Activated B cell treated with CpG ODN at 0.5 μM for 24 hours (primary cell): ENCODE measurements around the gene MBD5. TPM values are rescaled to one million over a fixed set of nuclear protein-coding genes. Genes with fewer than 3 reads are reported as not detected.

ENCODE experiments used
- ATAC-seq: fragments of 200-7000 bp; cut with Tn5 transposase; one replicate; pipeline ENCODE4 v1.10.0; 2021; ENCODE audit warnings: low read depth, mild to moderate bottlenecking, moderate library complexity
- CTCF ChIA-PET: fragments of 350-600 bp; sonication (Branson Sonifier 250); formaldehyde crosslinking; loops from one replicate; lab custom pipeline; 2021; ENCODE audit warnings: antibody characterized with exemption; lab: Charles Lee
- POLR2A ChIA-PET: fragments of 350-600 bp; sonication (Branson Sonifier 250); formaldehyde crosslinking; loops from one replicate; lab custom pipeline; 2021; ENCODE audit warnings: antibody characterized with exemption; lab: Charles Lee
- DNase-seq: peaks from one replicate; pipeline ENCODE4 v3.0.0; 2022
- H3K27ac Mint-ChIP-seq: one replicate; pipeline ENCODE4 v1.8.0; 2020; ENCODE audit warnings: mixed read lengths
- H3K27me3 Mint-ChIP-seq: one replicate; pipeline ENCODE4 v1.8.0; 2021; ENCODE audit warnings: mixed read lengths
- H3K36me3 Mint-ChIP-seq: one replicate; pipeline ENCODE4 v1.8.0; 2021; ENCODE audit warnings: low read depth, mixed read lengths
- H3K4me1 Mint-ChIP-seq: one replicate; pipeline ENCODE4 v1.8.0; 2021; ENCODE audit warnings: mixed read lengths
- H3K4me3 Mint-ChIP-seq: one replicate; pipeline ENCODE4 v1.8.0; 2020; ENCODE audit warnings: mild to moderate bottlenecking, mixed read lengths
- H3K9me3 Mint-ChIP-seq: one replicate; pipeline ENCODE4 v1.8.0; 2020; ENCODE audit warnings: mixed read lengths
- intact Hi-C: fragments of 100-400 bp; cut with micrococcal nuclease; formaldehyde crosslinking; loops from one replicate; pipeline ENCODE4 v1.15.1; 2024
- total RNA-seq: library from RNA; stranded (reverse); gene quantifications from 2 replicates; pipeline ENCODE4 v1.2.3, GENCODE V29; 2022
- TF ChIP-seq, protein P1 (sequence below): fragments of 200-600 bp; IDR thresholded peaks from one replicate; pipeline ENCODE4 v1.8.0; 2022; ENCODE audit warnings: antibody characterized with exemption, mild to moderate bottlenecking

Gene MBD5
- total RNA-seq, 1 donor from 2014 or later = 55.7 TPM

DNA sequence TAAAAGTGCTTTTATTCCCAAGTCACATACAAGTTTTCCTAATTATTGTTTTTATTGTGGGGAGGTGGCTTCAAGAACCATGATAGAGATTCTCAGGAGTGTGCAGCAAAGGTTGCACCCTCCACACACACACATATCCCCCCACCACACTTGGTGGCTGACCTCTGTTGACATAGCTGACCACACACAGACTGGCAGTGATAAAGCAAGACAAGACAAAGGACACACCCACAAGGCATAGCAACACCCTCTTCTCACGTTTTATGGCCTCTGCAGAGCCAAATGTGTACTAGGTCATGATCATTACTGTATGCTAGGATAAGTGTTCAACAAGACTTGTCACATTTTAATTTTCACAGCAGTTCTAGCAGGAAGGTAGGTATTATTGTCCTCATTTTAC is 480.7 kb downstream of the MBD5 start:
- intact Hi-C loops = loop anchor here (10.0 kb wide), 1 partner anchor 1063 kb away; no protein-coding TSS in a partner anchor
- Mint-ChIP-seq H3K27ac (no peak overlapping the region), H3K36me3 (no peaks in the 10 kb centered on the region), H3K9me3 (no peaks in the 10 kb centered on the region), H3K27me3 (no peaks in the 10 kb centered on the region), H3K4me1 (peaks cover 4% of the 10 kb centered on the region), H3K4me3 (no peak overlapping the region)
- TF ChIP-seq, protein P1, sequence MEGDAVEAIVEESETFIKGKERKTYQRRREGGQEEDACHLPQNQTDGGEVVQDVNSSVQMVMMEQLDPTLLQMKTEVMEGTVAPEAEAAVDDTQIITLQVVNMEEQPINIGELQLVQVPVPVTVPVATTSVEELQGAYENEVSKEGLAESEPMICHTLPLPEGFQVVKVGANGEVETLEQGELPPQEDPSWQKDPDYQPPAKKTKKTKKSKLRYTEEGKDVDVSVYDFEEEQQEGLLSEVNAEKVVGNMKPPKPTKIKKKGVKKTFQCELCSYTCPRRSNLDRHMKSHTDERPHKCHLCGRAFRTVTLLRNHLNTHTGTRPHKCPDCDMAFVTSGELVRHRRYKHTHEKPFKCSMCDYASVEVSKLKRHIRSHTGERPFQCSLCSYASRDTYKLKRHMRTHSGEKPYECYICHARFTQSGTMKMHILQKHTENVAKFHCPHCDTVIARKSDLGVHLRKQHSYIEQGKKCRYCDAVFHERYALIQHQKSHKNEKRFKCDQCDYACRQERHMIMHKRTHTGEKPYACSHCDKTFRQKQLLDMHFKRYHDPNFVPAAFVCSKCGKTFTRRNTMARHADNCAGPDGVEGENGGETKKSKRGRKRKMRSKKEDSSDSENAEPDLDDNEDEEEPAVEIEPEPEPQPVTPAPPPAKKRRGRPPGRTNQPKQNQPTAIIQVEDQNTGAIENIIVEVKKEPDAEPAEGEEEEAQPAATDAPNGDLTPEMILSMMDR = no peak
- ChIA-PET POLR2A (no interaction called here), CTCF (interaction anchor here (1.1 to 1.5 kb wide), 2 partner anchors 8 to 511 kb away, joined by 3 to 5 read pairs; no protein-coding TSS in a partner anchor)
- ATAC-seq (no peak), DNase-seq (no peak)

GRCh38 chr2:148503516-148503915 is 482.6 kb downstream of the MBD5 start:
- DNase-seq = no peak
- Mint-ChIP-seq H3K4me1 (peaks cover 3% of the 10 kb centered on the region), H3K9me3 (no peaks in the 10 kb centered on the region), H3K4me3 (no peak overlapping the region), H3K27me3 (no peaks in the 10 kb centered on the region), H3K36me3 (no peaks in the 10 kb centered on the region), H3K27ac (no peak overlapping the region)
- TF ChIP-seq, protein P1 = no peak
- ATAC-seq = no peak
- intact Hi-C loops = loop anchor here (10.0 kb wide), 1 partner anchor 1061 kb away; no protein-coding TSS in a partner anchor
- ChIA-PET POLR2A (no interaction called here), CTCF (interaction anchor here (1.6 kb wide), 1 partner anchor 513 kb away, joined by 6 read pairs; no protein-coding TSS in a partner anchor)

DNA sequence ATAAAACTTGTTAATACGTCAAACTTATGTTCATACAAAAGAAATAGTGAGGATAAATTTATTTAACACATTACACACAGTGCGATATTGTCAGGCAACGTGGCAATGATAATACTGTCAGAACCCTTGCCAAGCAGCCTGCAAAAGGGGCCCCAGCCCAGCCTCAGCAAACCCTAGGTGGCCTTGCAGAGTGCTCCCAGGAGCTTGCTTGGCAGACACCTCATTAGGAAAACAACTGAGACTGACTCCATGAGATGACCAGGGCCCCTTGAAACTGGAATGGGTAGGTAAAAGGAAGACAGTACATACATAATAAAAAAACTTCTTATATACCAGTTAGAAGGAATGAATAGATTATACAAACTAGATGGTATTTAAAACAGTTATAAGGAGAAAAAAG is 487.1 kb downstream of the MBD5 start:
- Mint-ChIP-seq H3K27ac (no peak overlapping the region), H3K4me1 (peaks cover 12% of the 10 kb centered on the region), H3K36me3 (no peaks in the 10 kb centered on the region), H3K9me3 (no peaks in the 10 kb centered on the region), H3K4me3 (no peak overlapping the region), H3K27me3 (no peaks in the 10 kb centered on the region)
- intact Hi-C loops = loop anchor here (5.0 to 10.0 kb wide), 3 partner anchors 139 to 1057 kb away; no protein-coding TSS in a partner anchor
- TF ChIP-seq, protein P1 = no peak
- POLR2A ChIA-PET = interaction anchor here (1.8 kb wide), 1 partner anchor 487 kb away, joined by 10 read pairs; the partner anchor contains the start of genes MBD5 and ORC4
- CTCF ChIA-PET = interaction anchor here (2.5 to 2.9 kb wide), 2 partner anchors 482 to 519 kb away, joined by 13 to 118 read pairs; no protein-coding TSS in a partner anchor
- DNase-seq (no peak), ATAC-seq (no peak)

DNA sequence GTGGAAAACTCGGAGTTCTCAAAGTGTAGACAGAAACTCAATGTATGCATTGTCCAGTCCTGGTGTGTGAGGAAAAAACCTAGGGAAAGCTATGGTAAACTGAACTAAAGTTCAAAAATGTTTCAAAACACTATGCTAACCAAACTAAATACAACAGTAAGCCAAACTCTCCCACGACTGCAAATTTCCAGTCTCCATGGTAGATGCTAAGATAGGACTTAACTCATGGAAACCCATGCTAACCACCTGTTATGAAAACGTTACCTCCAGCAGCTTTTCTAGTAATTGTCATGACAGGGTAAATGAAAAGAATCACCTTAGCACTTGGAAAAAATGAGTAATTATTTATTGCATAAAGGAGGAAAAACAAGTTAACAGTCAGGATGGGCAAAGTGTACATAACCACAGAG is 488.0 kb downstream of the MBD5 start:
- peaks cover 12% of the 10 kb centered on the region for H3K4me1 Mint-ChIP-seq
- no peak for ATAC-seq
- H3K27me3 Mint-ChIP-seq = no peaks in the 10 kb centered on the region
- POLR2A ChIA-PET = interaction anchor here (0.5 to 1.8 kb wide), 3 partner anchors 488 to 1063 kb away, joined by 3 to 10 read pairs (median 7); partner anchors contain the start of genes MBD5 and ORC4
- DNase-seq = no peak
- H3K36me3 Mint-ChIP-seq = no peaks in the 10 kb centered on the region
- TF ChIP-seq, protein P1 = no peak
- H3K4me3 Mint-ChIP-seq = peak overlapping the region; percentile 70
- intact Hi-C loops = loop anchor here (1.0 to 10.0 kb wide), 8 partner anchors 138 to 1056 kb away; partner anchors contain the start of gene ORC4
- no peaks in the 10 kb centered on the region for H3K9me3 Mint-ChIP-seq
- CTCF ChIA-PET = interaction anchor here (0.6 to 2.9 kb wide), 38 partner anchors 8 to 1078 kb away, joined by 3 to 118 read pairs (median 3); partner anchors contain the start of genes MBD5, MMADHC and ORC4
- H3K27ac Mint-ChIP-seq = peak overlapping the region; percentile 32

GRCh38 chr2:148509288-148509902 is 488.5 kb downstream of the MBD5 start:
- ATAC-seq (peak; percentile 100), DNase-seq (peak; percentile 63)
- intact Hi-C loops = loop anchor here (1.0 to 10.0 kb wide), 8 partner anchors 138 to 1055 kb away; partner anchors contain the start of gene ORC4
- Mint-ChIP-seq H3K27me3 (no peaks in the 10 kb centered on the region), H3K4me3 (peak overlapping the region; percentile 70), H3K36me3 (no peaks in the 10 kb centered on the region), H3K4me1 (peaks cover 12% of the 10 kb centered on the region), H3K27ac (peak overlapping the region; percentile 32), H3K9me3 (no peaks in the 10 kb centered on the region)
- POLR2A ChIA-PET = interaction anchor here (0.5 to 1.8 kb wide), 3 partner anchors 489 to 1063 kb away, joined by 3 to 10 read pairs (median 7); partner anchors contain the start of genes MBD5 and ORC4
- TF ChIP-seq, protein P1 = peak; percentile 43
- CTCF ChIA-PET = interaction anchor here (0.6 to 2.9 kb wide), 39 partner anchors 8 to 1078 kb away, joined by 3 to 118 read pairs (median 3); partner anchors contain the start of genes MBD5, MMADHC and ORC4
